Neural crest cell (in vitro differentiated cells): ENCODE measurements around the gene MGST2. TPM values are rescaled to one million over a fixed set of nuclear protein-coding genes. Genes with fewer than 3 reads are reported as not detected.

Experiments used
- DNase-seq: peaks from one replicate; pipeline ENCODE4 v3.0.0; 2021; ENCODE audit warnings: low read depth, mixed read lengths, low spot score
- H3K27ac Mint-ChIP-seq: one replicate; pipeline ENCODE4 v1.8.0; 2021; ENCODE audit warnings: mild to moderate bottlenecking, mixed read lengths; ENCODE audit not compliant: unreplicated experiment
- H3K27me3 Mint-ChIP-seq: 2 replicates; pipeline ENCODE4 v1.8.0; 2021; ENCODE audit warnings: low read depth, mild to moderate bottlenecking, mixed read lengths
- H3K36me3 Mint-ChIP-seq: 2 replicates; pipeline ENCODE4 v1.8.0; 2021; ENCODE audit warnings: low read depth, mild to moderate bottlenecking, mixed read lengths
- H3K4me1 Mint-ChIP-seq: 2 replicates; pipeline ENCODE4 v1.8.0; 2021; ENCODE audit warnings: mixed read lengths
- H3K4me3 Mint-ChIP-seq: one replicate; pipeline ENCODE4 v1.8.0; 2021; ENCODE audit warnings: mild to moderate bottlenecking, mixed read lengths
- H3K9me3 Mint-ChIP-seq: 2 replicates; pipeline ENCODE4 v1.8.0; 2021; ENCODE audit warnings: mixed read lengths
- CTCF ChIP-seq: fragments of 200-600 bp; sonication (generic); conservative IDR thresholded peaks from 2 replicates; pipeline ENCODE4 v1.5.0; 2021; ENCODE audit warnings: antibody characterized with exemption, mild to moderate bottlenecking
- total RNA-seq: library from RNA; stranded (reverse); gene quantifications from 2 replicates; pipeline ENCODE4 v1.2.1, GENCODE V29; 2021

The MGST2 gene
- total RNA-seq, 1 donor from 2014 or later, result 15.3 TPM

- no peak for DNase-seq
- peaks cover 3% of the 10 kb centered on the region for H3K36me3 Mint-ChIP-seq
- peaks cover 60% of the 10 kb centered on the region for H3K4me1 Mint-ChIP-seq
- H3K4me3 Mint-ChIP-seq, result no peak overlapping the region
- H3K27me3 Mint-ChIP-seq, result no peaks in the 10 kb centered on the region
- no peak for TF ChIP-seq CTCF
- no peaks in the 10 kb centered on the region for H3K9me3 Mint-ChIP-seq
- no peak overlapping the region for H3K27ac Mint-ChIP-seq
Measured at GRCh38 chr4:139749338-139749737, 83.7 kb downstream of the MGST2 start.

- peaks cover under 1% of the 10 kb centered on the region for H3K36me3 Mint-ChIP-seq
- H3K27ac Mint-ChIP-seq, result peak overlapping the region; percentile 73
- H3K4me3 Mint-ChIP-seq, result no peak overlapping the region
- DNase-seq, result no peak
- no peaks in the 10 kb centered on the region for H3K9me3 Mint-ChIP-seq
- peaks cover 54% of the 10 kb centered on the region for H3K4me1 Mint-ChIP-seq
- TF ChIP-seq CTCF, result no peak
- no peaks in the 10 kb centered on the region for H3K27me3 Mint-ChIP-seq
Measured at GRCh38 chr4:139749835-139750498, 84.3 kb downstream of the MGST2 start.

- no peak overlapping the region for H3K4me3 Mint-ChIP-seq
- H3K9me3 Mint-ChIP-seq, result peaks cover 4% of the 10 kb centered on the region
- DNase-seq, result no peak
- no peaks in the 10 kb centered on the region for H3K27me3 Mint-ChIP-seq
- H3K27ac Mint-ChIP-seq, result no peak overlapping the region
- TF ChIP-seq CTCF, result no peak
- H3K4me1 Mint-ChIP-seq, result peaks cover 32% of the 10 kb centered on the region
- H3K36me3 Mint-ChIP-seq, result peaks cover 3% of the 10 kb centered on the region
Measured at GRCh38 chr4:139753686-139754085, 88.1 kb downstream of the MGST2 start.

Other genes with a start within 250 kb of the MGST2 start
- 6.5 and 7.0 TPM in 2 replicates for gene RAB33B, start 211.7 kb upstream of the MGST2 start, total RNA-seq
- gene SETD7, start 109.6 kb upstream of the MGST2 start, total RNA-seq, result 11.1 and 11.4 TPM in 2 replicates